ENCODE results near the gene CDCP1.
"Not testable (repeated sequence)": the region's sequence is repeated elsewhere in the genome, so short reads cannot be mapped to it uniquely, and the experiment has no call there.

The CDCP1 gene

GRCh38 chr3:45081506-45082141, 64.6 kb downstream of the CDCP1 start:
- DNase-seq, result no peak

- no peak for DNase-seq
Observed at GRCh38 chr3:45080824-45081223, 65.4 kb downstream of the CDCP1 start.

GRCh38 chr3:45079715-45080114, 66.5 kb downstream of the CDCP1 start:
- no peak for DNase-seq

GRCh38 chr3:45078910-45079522, 67.2 kb downstream of the CDCP1 start:
- no peak for DNase-seq

- DNase-seq, result not testable (repeated sequence)
Observed at GRCh38 chr3:45078256-45078655, 67.9 kb downstream of the CDCP1 start.

GRCh38 chr3:45075821-45076625, 70.2 kb downstream of the CDCP1 start:
- DNase-seq, result no peak

- DNase-seq, result no peak
Observed at GRCh38 chr3:45071075-45071474, 75.1 kb downstream of the CDCP1 start.

GRCh38 chr3:45067941-45068340, 78.2 kb downstream of the CDCP1 start:
- DNase-seq, result no peak

GRCh38 chr3:45067486-45067885, 78.7 kb downstream of the CDCP1 start:
- no peak for DNase-seq

- DNase-seq, result no peak
Observed at GRCh38 chr3:45066109-45066801, 79.9 kb downstream of the CDCP1 start.

- DNase-seq, result no peak
Observed at GRCh38 chr3:45065373-45065720, 80.8 kb downstream of the CDCP1 start.

GRCh38 chr3:45064512-45065372, 81.4 kb downstream of the CDCP1 start:
- no peak for DNase-seq

GRCh38 chr3:45062697-45063070, 83.5 kb downstream of the CDCP1 start:
- no peak for DNase-seq

- no peak for DNase-seq
Observed at GRCh38 chr3:45060165-45060892, 85.8 kb downstream of the CDCP1 start.

GRCh38 chr3:45059132-45059531, 87.0 kb downstream of the CDCP1 start:
- no peak for DNase-seq

- DNase-seq, result no peak
Observed at GRCh38 chr3:45057557-45057956, 88.6 kb downstream of the CDCP1 start.

- no peak for DNase-seq
Observed at GRCh38 chr3:45056608-45057301, 89.4 kb downstream of the CDCP1 start.

GRCh38 chr3:45055411-45056143, 90.6 kb downstream of the CDCP1 start:
- DNase-seq, result no peak

- DNase-seq, result no peak
Observed at GRCh38 chr3:45055032-45055410, 91.2 kb downstream of the CDCP1 start.

- no peak for DNase-seq
Observed at GRCh38 chr3:45054196-45054857, 91.9 kb downstream of the CDCP1 start.
